CD4-positive, alpha-beta memory T cell (primary cell): Measurements from ENCODE around the gene ADGRE2. TPM values are rescaled to one million over a fixed set of nuclear protein-coding genes. Genes with fewer than 3 reads are reported as not detected.
A peak's percentile ranks its signal among the peaks of the same experiment; 100 is the strongest.
"Not testable (repeated sequence)": the region's sequence is repeated elsewhere in the genome, so short reads cannot be mapped to it uniquely, and the experiment has no call there.

Experiments
- CTCF ChIA-PET: fragments of 350-600 bp; sonication (Branson Sonifier 250); formaldehyde crosslinking; loops from one replicate; lab custom pipeline; 2021; ENCODE audit warnings: inconsistent platforms; ENCODE audit not compliant: partially characterized antibody; lab: Charles Lee
- POLR2A ChIA-PET: fragments of 350-600 bp; sonication (Branson Sonifier 250); formaldehyde crosslinking; loops from one replicate; lab custom pipeline; 2021; ENCODE audit not compliant: partially characterized antibody; lab: Charles Lee
- DNase-seq, 5 donors: peaks; one replicate each; pipeline versions ENCODE4 v3.0.0 to v3.0.0-alpha.2; 2020 to 2022; ENCODE audit warnings: mixed read lengths in 1 of 5
- H3K27ac ChIP-seq: one replicate; pipeline ENCODE4 v1.7.0; 2013; ENCODE audit warnings: low read depth, low read length
- H3K27me3 ChIP-seq: 2 replicates; pipeline ENCODE4 v1.7.0; 2013; ENCODE audit warnings: mild to moderate bottlenecking, low read length, moderate library complexity; ENCODE audit not compliant: insufficient read depth
- H3K36me3 ChIP-seq: 2 replicates; pipeline ENCODE4 v1.7.0; 2013; ENCODE audit warnings: mild to moderate bottlenecking, low read length, moderate library complexity; ENCODE audit not compliant: insufficient read depth
- H3K4me1 ChIP-seq: 2 replicates; pipeline ENCODE4 v1.7.0; 2013; ENCODE audit warnings: mild to moderate bottlenecking, low read length, moderate library complexity; ENCODE audit not compliant: insufficient read depth
- H3K4me3 ChIP-seq, 2 donors: one replicate each; pipeline ENCODE4 v1.7.0; 2013; ENCODE audit warnings: low read length in 2 of 2, mild to moderate bottlenecking in 1 of 2
- H3K9me3 ChIP-seq, 2 donors: one replicate each; pipeline ENCODE4 v1.7.0; 2013; ENCODE audit warnings: low read length in 2 of 2, control low read depth in 1 of 2; ENCODE audit not compliant: control insufficient read depth in 1 of 2
- H3K27ac Mint-ChIP-seq, 7 donors: one replicate each; pipeline ENCODE4 v1.8.0; 2020 to 2021; ENCODE audit warnings: mixed read lengths in 7 of 7, mild to moderate bottlenecking in 6 of 7, inconsistent platforms in 3 of 7, moderate library complexity in 3 of 7
- H3K27me3 Mint-ChIP-seq, 2 donors: one replicate each; pipeline ENCODE4 v1.8.0; 2020 to 2021; ENCODE audit warnings: mixed read lengths in 2 of 2
- H3K36me3 Mint-ChIP-seq, 2 donors: one replicate each; pipeline ENCODE4 v1.8.0; 2020 to 2021; ENCODE audit warnings: mixed read lengths in 2 of 2, inconsistent platforms in 1 of 2, mild to moderate bottlenecking in 1 of 2
- H3K4me1 Mint-ChIP-seq, 4 donors: one replicate each; pipeline ENCODE4 v1.8.0; 2020 to 2021; ENCODE audit warnings: mixed read lengths in 4 of 4, mild to moderate bottlenecking in 1 of 4
- H3K4me3 Mint-ChIP-seq, 8 donors: one replicate each; pipeline ENCODE4 v1.8.0; 2020 to 2021; ENCODE audit warnings: mixed read lengths in 8 of 8, mild to moderate bottlenecking in 7 of 8, moderate library complexity in 6 of 8, inconsistent platforms in 3 of 8
- H3K9me3 Mint-ChIP-seq, 8 donors: one replicate each; pipeline ENCODE4 v1.8.0; 2020 to 2021; ENCODE audit warnings: mixed read lengths in 8 of 8, mild to moderate bottlenecking in 5 of 8, inconsistent platforms in 3 of 8, moderate library complexity in 1 of 8
- intact Hi-C: fragments of 100-400 bp; cut with micrococcal nuclease; formaldehyde crosslinking; loops from one replicate; pipeline ENCODE4 v1.15.1; 2023
- polyA plus RNA-seq, 2 donors: library from polyadenylated mRNA; unstranded; fragments of 300-500 nt; fragmentation: Illumina TruSeq; gene quantifications; one replicate each; pipeline ENCODE4 v1.2.3, GENCODE V29; 2021
- total RNA-seq, 2 experiments: library from RNA; stranded (reverse); gene quantifications; one replicate each; pipeline ENCODE4 v1.2.3, GENCODE V29; 2021

ADGRE2 gene
- total and polyA plus RNA-seq, 4 experiments from 2014 or later = 0.26 to 0.78 (median 0.47) TPM; not detected in 1

- H3K27ac ChIP-seq = no peak overlapping the region
- ChIA-PET CTCF (no interaction called here), POLR2A (no interaction called here)
- H3K9me3 ChIP-seq = no peaks in the 10 kb centered on the region
- intact Hi-C loops = no loop called here
- H3K36me3 ChIP-seq = no peaks in the 10 kb centered on the region
- Mint-ChIP-seq H3K36me3 (no peaks in the 10 kb centered on the region), H3K4me3 (no peak overlapping the region), H3K9me3 (no peaks in the 10 kb centered on the region), H3K27ac (no peak overlapping the region), H3K4me1 (peaks cover 2 to 5% (median 4%) of the 10 kb centered on the region in 4 donors), H3K27me3 (peaks cover 9 to 17% of the 10 kb centered on the region in 2 donors)
- no peak overlapping the region for H3K4me3 ChIP-seq
- H3K4me1 ChIP-seq = no peaks in the 10 kb centered on the region
- H3K27me3 ChIP-seq = no peaks in the 10 kb centered on the region
- no peak for DNase-seq
These were observed 7.2 kb downstream of the ADGRE2 start for GRCh38 chr19:14770944-14771839.

GRCh38 chr19:14770136-14770535, 8.2 kb downstream of the ADGRE2 start:
- H3K9me3 Mint-ChIP-seq = no peaks in the 10 kb centered on the region
- intact Hi-C loops = no loop called here
- POLR2A ChIA-PET = no interaction called here

GRCh38 chr19:14769201-14769600, 9.2 kb downstream of the ADGRE2 start:
- CTCF ChIA-PET = no interaction called here
- POLR2A ChIA-PET = no interaction called here
- Mint-ChIP-seq H3K4me1 (no peaks in the 10 kb centered on the region), H3K9me3 (no peaks in the 10 kb centered on the region), H3K27ac (no peak overlapping the region), H3K4me3 (no peak overlapping the region), H3K36me3 (peaks cover 0 to 3% of the 10 kb centered on the region in 2 donors), H3K27me3 (peaks cover 2 to 10% of the 10 kb centered on the region in 2 donors)
- Histone ChIP-seq H3K4me1 (no peaks in the 10 kb centered on the region), H3K4me3 (no peak overlapping the region), H3K27me3 (no peaks in the 10 kb centered on the region), H3K36me3 (no peaks in the 10 kb centered on the region), H3K9me3 (no peaks in the 10 kb centered on the region), H3K27ac (no peak overlapping the region)
- DNase-seq = no peak
- intact Hi-C loops = no loop called here

More at GRCh38 chr19:14770136-14770535, 8.2 kb downstream of the ADGRE2 start:
- DNase-seq = no peak
- no peaks in the 10 kb centered on the region for H3K27me3 ChIP-seq
- Mint-ChIP-seq H3K27me3 (peaks cover 2 to 10% of the 10 kb centered on the region in 2 donors), H3K4me1 (no peaks in the 10 kb centered on the region), H3K27ac (no peak overlapping the region), H3K4me3 (no peak overlapping the region), H3K36me3 (peaks cover 0 to 3% of the 10 kb centered on the region in 2 donors)
- H3K27ac ChIP-seq = no peak overlapping the region
- no peaks in the 10 kb centered on the region for H3K4me1 ChIP-seq
- no peaks in the 10 kb centered on the region for H3K36me3 ChIP-seq
- CTCF ChIA-PET = no interaction called here
- H3K4me3 ChIP-seq = no peak overlapping the region
- H3K9me3 ChIP-seq = no peaks in the 10 kb centered on the region

GRCh38 chr19:14768001-14768400, 10.4 kb downstream of the ADGRE2 start:
- no peak overlapping the region for H3K4me3 Mint-ChIP-seq
- CTCF ChIA-PET = no interaction called here
- H3K36me3 Mint-ChIP-seq = peaks cover 0 to 3% of the 10 kb centered on the region in 2 donors

GRCh38 chr19:14767466-14767971, 10.8 kb downstream of the ADGRE2 start:
- Histone ChIP-seq H3K9me3 (no peaks in the 10 kb centered on the region), H3K36me3 (no peaks in the 10 kb centered on the region), H3K4me3 (no peak overlapping the region), H3K27ac (no peak overlapping the region), H3K27me3 (no peaks in the 10 kb centered on the region), H3K4me1 (no peaks in the 10 kb centered on the region)
- ChIA-PET POLR2A (no interaction called here), CTCF (no interaction called here)
- Mint-ChIP-seq H3K4me3 (no peak overlapping the region), H3K27me3 (peaks cover 3 to 10% of the 10 kb centered on the region in 2 donors), H3K36me3 (peaks cover 0 to 3% of the 10 kb centered on the region in 2 donors), H3K9me3 (no peaks in the 10 kb centered on the region), H3K27ac (no peak overlapping the region), H3K4me1 (peaks cover 0 to 1% (median 0%) of the 10 kb centered on the region in 4 donors)
- no peak for DNase-seq
- intact Hi-C loops = no loop called here

More at GRCh38 chr19:14768001-14768400, 10.4 kb downstream of the ADGRE2 start:
- DNase-seq = no peak
- peaks cover 3 to 10% of the 10 kb centered on the region in 2 donors for H3K27me3 Mint-ChIP-seq
- Histone ChIP-seq H3K4me1 (no peaks in the 10 kb centered on the region), H3K27me3 (no peaks in the 10 kb centered on the region), H3K27ac (no peak overlapping the region), H3K9me3 (no peaks in the 10 kb centered on the region), H3K36me3 (no peaks in the 10 kb centered on the region), H3K4me3 (no peak overlapping the region)
- POLR2A ChIA-PET = no interaction called here
- H3K4me1 Mint-ChIP-seq = peaks cover 0 to 1% (median 0%) of the 10 kb centered on the region in 4 donors
- no peak overlapping the region for H3K27ac Mint-ChIP-seq
- intact Hi-C loops = no loop called here
- H3K9me3 Mint-ChIP-seq = no peaks in the 10 kb centered on the region

GRCh38 chr19:14765841-14766240, 12.5 kb downstream of the ADGRE2 start:
- H3K36me3 ChIP-seq, CTCF ChIA-PET, H3K9me3 Mint-ChIP-seq, H3K27ac Mint-ChIP-seq, H3K4me1 Mint-ChIP-seq, H3K4me3 ChIP-seq, H3K36me3 Mint-ChIP-seq, H3K9me3 ChIP-seq, DNase-seq, H3K4me3 Mint-ChIP-seq, H3K4me1 ChIP-seq, H3K27me3 ChIP-seq, H3K27ac ChIP-seq, POLR2A ChIA-PET, intact Hi-C loops: not testable (repeated sequence)
- H3K27me3 Mint-ChIP-seq = peaks cover 8 to 11% of the 10 kb centered on the region in 2 donors

GRCh38 chr19:14765403-14765802, 13.0 kb downstream of the ADGRE2 start:
- H3K36me3 ChIP-seq, H3K4me1 Mint-ChIP-seq, H3K36me3 Mint-ChIP-seq, H3K27me3 ChIP-seq, intact Hi-C loops, H3K9me3 ChIP-seq, H3K9me3 Mint-ChIP-seq, DNase-seq, H3K4me3 ChIP-seq, H3K4me1 ChIP-seq, CTCF ChIA-PET, H3K4me3 Mint-ChIP-seq, POLR2A ChIA-PET, H3K27ac ChIP-seq: not testable (repeated sequence)
- peak overlapping the region in 1 of 7 donors; percentile 10 for H3K27ac Mint-ChIP-seq
- peaks cover 8 to 11% of the 10 kb centered on the region in 2 donors for H3K27me3 Mint-ChIP-seq
